NCI-H2081 (cell line): ENCODE results near the gene OPA3.

Experiments
- DNase-seq, 2 experiments: peaks; one replicate each; lab custom pipeline; 2025; lab: John Stamatoyannopoulos, UW

Gene OPA3

DNA sequence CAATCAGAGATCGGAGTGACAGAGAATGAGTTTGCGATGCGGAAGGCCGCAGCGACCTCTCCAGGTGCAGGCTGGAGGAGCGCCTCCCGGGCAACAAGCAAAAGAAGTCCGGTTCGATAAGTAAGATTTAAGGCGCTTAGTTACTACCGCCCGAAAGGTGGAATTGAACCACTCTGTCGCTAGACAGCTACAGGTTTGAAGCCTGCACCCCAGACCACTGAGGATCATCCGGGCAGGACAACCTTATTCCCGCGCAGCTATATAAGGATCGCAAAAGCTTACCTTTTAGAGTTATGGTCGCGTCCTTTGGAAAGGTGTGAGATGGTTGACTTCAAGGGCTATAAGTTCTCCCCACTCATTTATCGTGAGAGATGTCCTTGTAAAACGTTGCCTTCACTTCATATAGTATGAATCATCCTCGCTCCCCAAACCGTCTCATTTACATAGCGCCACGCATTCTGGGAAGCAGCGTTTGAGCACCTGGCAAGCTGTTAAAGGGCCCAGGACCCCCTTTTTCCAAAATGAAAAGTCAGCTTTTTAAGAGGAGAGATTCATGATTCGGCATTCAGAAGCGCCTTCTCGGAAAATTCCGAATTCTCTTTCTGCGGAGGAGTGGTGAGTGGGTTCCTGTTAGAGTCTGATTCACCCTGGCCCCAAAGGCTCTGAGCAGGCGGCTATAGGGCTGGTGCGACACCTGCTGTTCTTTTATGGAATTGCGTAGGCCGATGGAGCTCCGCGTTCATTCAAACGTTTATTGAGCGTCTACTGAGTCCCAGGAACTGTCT, 106.0 kb downstream of the OPA3 start:
- peak; percentile 79 to 86 for DNase-seq

DNA sequence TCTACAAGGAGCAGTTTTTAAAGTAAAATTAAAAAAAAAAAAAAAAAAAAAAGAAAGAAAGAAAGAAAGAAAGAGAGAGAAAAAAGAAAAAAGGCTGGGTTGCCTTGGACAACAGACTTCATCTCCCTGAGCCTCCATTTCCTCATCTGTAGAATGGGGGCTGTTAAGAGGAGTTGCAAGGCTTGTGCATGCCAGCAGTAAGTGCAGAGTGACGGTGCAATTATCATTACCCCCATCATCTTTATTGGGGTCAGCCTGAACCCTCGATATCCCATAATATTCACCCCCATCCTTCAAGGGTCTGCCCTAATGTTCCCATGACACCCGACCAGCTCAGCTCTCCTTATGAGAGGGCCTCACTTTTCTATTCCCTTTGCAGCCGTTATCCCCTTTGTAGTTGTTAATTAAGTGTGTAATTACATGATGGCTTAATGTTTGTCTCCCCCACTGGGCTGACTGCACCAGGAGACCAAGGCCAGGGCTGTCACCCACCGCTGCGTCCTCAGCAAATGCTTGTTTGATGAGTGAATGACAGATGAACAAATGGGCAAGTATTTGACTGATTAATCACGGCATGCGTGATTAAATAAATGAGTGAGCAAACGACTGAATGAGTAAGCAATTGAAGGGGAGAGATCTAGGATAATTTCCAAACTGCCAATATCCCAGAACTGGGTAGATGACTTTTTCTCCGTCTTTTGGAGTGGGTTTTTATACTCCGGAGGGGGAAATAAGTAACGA, 106.7 kb downstream of the OPA3 start:
- peak; percentile 23 to 62 for DNase-seq
